Parathyroid adenoma (tissue), 2 donors: ENCODE measurements around the gene PLEKHG5.

Experiments
- H2AFZ ChIP-seq: fragments of 300-600 bp; sonication (generic); one replicate; pipeline ENCODE4 v1.7.0; 2017; ENCODE audit warnings: antibody characterized with exemption, mild to moderate bottlenecking
- H3K27ac ChIP-seq: fragments of 300-600 bp; sonication (generic); one replicate; pipeline ENCODE4 v1.7.0; 2017
- H3K27me3 ChIP-seq: fragments of 300-600 bp; sonication (generic); one replicate; pipeline ENCODE4 v1.7.0; 2017; ENCODE audit warnings: low read length; ENCODE audit not compliant: control insufficient read depth, insufficient read depth
- H3K36me3 ChIP-seq: fragments of 300-600 bp; sonication (generic); one replicate; pipeline ENCODE4 v1.7.0; 2017; ENCODE audit warnings: low read length; ENCODE audit not compliant: control insufficient read depth, insufficient read depth
- H3K4me1 ChIP-seq: fragments of 300-600 bp; sonication (generic); one replicate; pipeline ENCODE4 v1.7.0; 2017; ENCODE audit warnings: control low read depth
- H3K4me2 ChIP-seq: fragments of 300-600 bp; sonication (generic); one replicate; pipeline ENCODE4 v1.7.0; 2017; ENCODE audit warnings: low read length
- H3K4me3 ChIP-seq: fragments of 300-600 bp; sonication (generic); one replicate; pipeline ENCODE4 v1.7.0; 2017; ENCODE audit warnings: low read depth, low read length
- H3K79me2 ChIP-seq: fragments of 300-600 bp; sonication (generic); one replicate; pipeline ENCODE4 v1.7.0; 2017; ENCODE audit warnings: control low read depth
- H3K9ac ChIP-seq: fragments of 300-600 bp; sonication (generic); one replicate; pipeline ENCODE4 v1.7.0; 2017; ENCODE audit warnings: mild to moderate bottlenecking
- H3K9me3 ChIP-seq: fragments of 300-600 bp; sonication (generic); one replicate; pipeline ENCODE4 v1.7.0; 2017; ENCODE audit warnings: low read length; ENCODE audit not compliant: control insufficient read depth
- TF ChIP-seq, protein P1 (sequence below): fragments of 300-600 bp; sonication (generic); IDR thresholded peaks from one replicate; pipeline ENCODE4 v1.7.0; 2017; ENCODE audit warnings: antibody characterized with exemption, mild to moderate bottlenecking
- donor health status: primary hyperparathyroidism.

Gene PLEKHG5

GRCh38 chr1:6484826-6485167 is 6.7 kb downstream of the PLEKHG5 start:
- no peaks in the 10 kb centered on the region for H3K79me2 ChIP-seq
- H3K36me3 ChIP-seq: no peaks in the 10 kb centered on the region
- no peaks in the 10 kb centered on the region for H3K9me3 ChIP-seq
- no peak overlapping the region for H3K4me2 ChIP-seq
- H3K27ac ChIP-seq: no peak overlapping the region
- H2AFZ ChIP-seq: no peak overlapping the region
- TF ChIP-seq, protein P1, sequence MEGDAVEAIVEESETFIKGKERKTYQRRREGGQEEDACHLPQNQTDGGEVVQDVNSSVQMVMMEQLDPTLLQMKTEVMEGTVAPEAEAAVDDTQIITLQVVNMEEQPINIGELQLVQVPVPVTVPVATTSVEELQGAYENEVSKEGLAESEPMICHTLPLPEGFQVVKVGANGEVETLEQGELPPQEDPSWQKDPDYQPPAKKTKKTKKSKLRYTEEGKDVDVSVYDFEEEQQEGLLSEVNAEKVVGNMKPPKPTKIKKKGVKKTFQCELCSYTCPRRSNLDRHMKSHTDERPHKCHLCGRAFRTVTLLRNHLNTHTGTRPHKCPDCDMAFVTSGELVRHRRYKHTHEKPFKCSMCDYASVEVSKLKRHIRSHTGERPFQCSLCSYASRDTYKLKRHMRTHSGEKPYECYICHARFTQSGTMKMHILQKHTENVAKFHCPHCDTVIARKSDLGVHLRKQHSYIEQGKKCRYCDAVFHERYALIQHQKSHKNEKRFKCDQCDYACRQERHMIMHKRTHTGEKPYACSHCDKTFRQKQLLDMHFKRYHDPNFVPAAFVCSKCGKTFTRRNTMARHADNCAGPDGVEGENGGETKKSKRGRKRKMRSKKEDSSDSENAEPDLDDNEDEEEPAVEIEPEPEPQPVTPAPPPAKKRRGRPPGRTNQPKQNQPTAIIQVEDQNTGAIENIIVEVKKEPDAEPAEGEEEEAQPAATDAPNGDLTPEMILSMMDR: no peak
- H3K9ac ChIP-seq: no peak overlapping the region
- H3K27me3 ChIP-seq: peaks cover 6% of the 10 kb centered on the region
- H3K4me3 ChIP-seq: no peak overlapping the region
- no peaks in the 10 kb centered on the region for H3K4me1 ChIP-seq

GRCh38 chr1:6483761-6484117 is 7.7 kb downstream of the PLEKHG5 start:
- Histone ChIP-seq H3K9me3 (no peaks in the 10 kb centered on the region), H3K36me3 (no peaks in the 10 kb centered on the region), H3K79me2 (no peaks in the 10 kb centered on the region), H3K4me3 (no peak overlapping the region), H3K4me1 (no peaks in the 10 kb centered on the region), H3K9ac (no peak overlapping the region), H2AFZ (no peak overlapping the region), H3K27ac (no peak overlapping the region), H3K27me3 (peaks cover 6% of the 10 kb centered on the region), H3K4me2 (no peak overlapping the region)
- TF ChIP-seq, protein P1: no peak

GRCh38 chr1:6483017-6483760 is 8.3 kb downstream of the PLEKHG5 start:
- Histone ChIP-seq H3K79me2 (no peaks in the 10 kb centered on the region), H3K9me3 (no peaks in the 10 kb centered on the region), H3K9ac (no peak overlapping the region), H3K27me3 (peaks cover 6% of the 10 kb centered on the region), H2AFZ (no peak overlapping the region), H3K4me1 (no peaks in the 10 kb centered on the region), H3K36me3 (no peaks in the 10 kb centered on the region), H3K4me3 (no peak overlapping the region), H3K4me2 (no peak overlapping the region), H3K27ac (no peak overlapping the region)
- TF ChIP-seq, protein P1: no peak

- Histone ChIP-seq H3K4me2 (no peak overlapping the region), H3K27ac (no peak overlapping the region), H3K4me3 (no peak overlapping the region), H2AFZ (no peak overlapping the region), H3K9me3 (no peaks in the 10 kb centered on the region), H3K36me3 (no peaks in the 10 kb centered on the region), H3K4me1 (no peaks in the 10 kb centered on the region), H3K9ac (no peak overlapping the region), H3K79me2 (no peaks in the 10 kb centered on the region), H3K27me3 (peaks cover 6% of the 10 kb centered on the region)
- TF ChIP-seq, protein P1: no peak
These were observed 9.6 kb downstream of the PLEKHG5 start for GRCh38 chr1:6481820-6482219.
